Erythroblast (primary cell): Measurements from ENCODE around the gene PHF21A.

Experiments used
- GATA1 ChIP-seq: IDR thresholded peaks from 2 replicates; pipeline ENCODE4 v1.6.1; 2011; ENCODE audit warnings: low read depth, mild to moderate bottlenecking, control low read depth, low read length, moderate library complexity
- POLR2A ChIP-seq: IDR thresholded peaks from 2 replicates; pipeline ENCODE4 v1.6.1; 2011; ENCODE audit warnings: mild to moderate bottlenecking, low read length

DNA sequence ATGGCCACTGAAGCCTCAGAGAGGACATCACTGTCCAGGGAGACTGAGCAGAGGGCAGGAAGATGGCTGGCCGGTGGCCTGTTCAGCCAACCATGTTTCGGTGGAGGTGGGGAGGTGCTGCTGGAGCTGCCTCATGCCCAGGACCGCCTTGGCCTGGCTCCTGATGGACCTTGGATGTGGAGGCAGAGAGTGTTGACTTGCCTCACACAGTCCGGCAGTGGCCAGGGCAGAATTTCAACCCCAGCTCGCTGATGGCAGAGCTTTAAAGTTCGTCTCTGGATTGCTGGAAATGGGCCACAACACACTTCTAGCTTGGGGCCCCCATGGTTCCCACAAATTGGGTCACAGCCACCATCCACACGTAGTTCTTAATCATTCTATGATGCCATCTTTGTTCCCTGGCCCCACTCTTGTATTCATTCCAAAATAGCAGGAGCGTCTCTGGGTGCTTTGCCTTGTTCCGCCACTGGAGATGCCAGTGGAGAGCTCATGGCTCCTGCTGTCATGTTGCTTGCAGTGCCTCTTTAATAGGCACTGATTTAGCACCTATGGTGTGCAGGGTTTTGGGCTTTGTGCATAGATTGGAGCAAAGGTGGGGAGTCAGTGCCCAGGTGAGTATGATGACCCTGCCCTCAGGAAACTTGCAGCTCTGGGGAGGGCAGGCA is 230.2 kb downstream of the PHF21A start:
- TF ChIP-seq POLR2A: no peak
- TF ChIP-seq GATA1: no peak
